ENCODE data around the gene ADH4. TPM values are rescaled to one million over a fixed set of nuclear protein-coding genes. Genes with fewer than 3 reads are reported as not detected.

Gene ADH4
- total and polyA plus RNA-seq, 2 of the 4 experiments (the other 2 are of a cell fraction): not detected

DNA sequence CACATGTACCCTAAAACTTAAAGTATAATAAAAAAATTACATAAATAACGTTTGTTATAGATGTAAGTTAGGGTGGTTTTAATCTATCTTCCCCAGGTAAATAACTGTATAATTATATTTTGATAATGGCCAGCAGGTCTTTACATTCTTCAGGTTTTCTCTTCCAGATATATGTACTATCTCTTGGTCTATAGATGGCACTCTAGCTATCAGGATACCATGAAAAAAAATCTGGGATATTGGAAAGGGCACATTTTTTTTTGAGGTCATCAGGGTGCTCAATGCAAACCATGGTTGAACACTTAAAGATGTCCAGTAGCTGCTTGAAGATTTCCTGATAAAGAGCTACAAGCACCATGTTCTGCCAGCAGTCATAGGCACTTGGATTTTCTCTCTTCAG lies 15.6 kb upstream of the ADH4 start:
- H2AFZ ChIP-seq (replicated peaks; ENCODE audit: low read length, poor library complexity): no peak overlapping the region

More for the DNA sequence above, 15.6 kb upstream of the ADH4 start:
- no peak overlapping the region for H3K14ac ChIP-seq (replicated peaks; ENCODE audit: low read depth, low read length)
- no peak overlapping the region for H2BK5ac ChIP-seq (ENCODE audit: low read depth, low read length, poor library complexity, severe bottlenecking)
- WGBS, 2 experiments (ENCODE audit: extremely low coverage in 2 of 2, insufficient read length in 1 of 2): no CpG with 5 or more reads among the region's 1 CpG
- in situ Hi-C loops (cut with MboI; ENCODE audit: low sequenced_read_pairs) (no loop called here), dilution Hi-C loops (cut with HindIII; ENCODE audit: low sequenced_read_pairs, unreplicated experiment) (no loop called here), intact Hi-C loops (cut with micrococcal nuclease) (loop anchor here (1.0 kb wide), 1 partner anchor 246 kb away; no protein-coding TSS in a partner anchor)
- H3K56ac ChIP-seq (ENCODE audit: extremely low read depth, insufficient read depth, low read length): no peak overlapping the region
- H3K4me1 ChIP-seq (ENCODE audit: control insufficient read depth, insufficient read depth, low read length): peaks cover 2% of the 10 kb centered on the region; the same call in 1 of the 2 replicates
- no peak overlapping the region for H4K91ac ChIP-seq (ENCODE audit: insufficient read depth, low read depth, low read length)
- H3K18ac ChIP-seq (ENCODE audit: low read depth, low read length): no peak overlapping the region
- no peak overlapping the region for H3K9ac ChIP-seq (ENCODE audit: low read depth, low read length)
- H3K4me2 ChIP-seq (ENCODE audit: low read depth, low read length): no peak overlapping the region
- POLR2A ChIA-PET (ENCODE audit: unreplicated experiment): no interaction called here
- no peak overlapping the region for H3K23ac ChIP-seq (ENCODE audit: low read depth, low read length)
- no peak overlapping the region for H3K4me3 ChIP-seq (ENCODE audit: insufficient read depth, low read depth, low read length)
- peak; percentile 27; the same call in 1 of the 2 replicates for ATAC-seq (ENCODE audit: low read depth)
- H3K79me1 ChIP-seq (ENCODE audit: low read depth in 1 of 2, low read length in 2 of 2): no peaks in the 10 kb centered on the region
- no peak overlapping the region for H4K5ac ChIP-seq (ENCODE audit: low read depth, low read length)
- no peaks in the 10 kb centered on the region for H3K36me3 ChIP-seq (ENCODE audit: control insufficient read depth, insufficient read depth, low read length)
- TF ChIP-seq CTCF (conservative IDR thresholded peaks at IDR 0.05; ENCODE audit: low read depth, low read length) (0 out of 2 replicates have a peak, but pooled peaks have one; percentile 17), RAD21 (IDR thresholded peaks at IDR 0.05; ENCODE audit: low read length) (peak; percentile 4; the same call in 1 of the 2 replicates), CEBPB (IDR thresholded peaks at IDR 0.05; ENCODE audit: low read depth, low read length) (no peak)
- no peaks in the 10 kb centered on the region for H4K20me1 ChIP-seq (ENCODE audit: insufficient read depth, low read length)
- H2AK9ac ChIP-seq (replicated peaks; ENCODE audit: low read depth, low read length, poor library complexity): no peak overlapping the region
- no peak overlapping the region for H2BK120ac ChIP-seq (ENCODE audit: low read depth, low read length)
- H4K8ac ChIP-seq (ENCODE audit: low read depth in 2 of 2, low read length in 2 of 2): no peak overlapping the region
- no peak overlapping the region for H2AK5ac ChIP-seq (ENCODE audit: low read depth, low read length)
- DNase-seq: no peak
- BruUV-seq (replicated peaks): no TSS peak
- CTCF ChIA-PET: interaction anchor here (1.0 kb wide), 1 partner anchor 11 kb away, joined by 3 read pairs; no protein-coding TSS in a partner anchor
- no peaks in the 10 kb centered on the region for H3K27me3 ChIP-seq (ENCODE audit: control insufficient read depth, insufficient read depth, low read length)
- no peak overlapping the region for H2BK20ac ChIP-seq (ENCODE audit: low read depth, low read length)
- H3K27ac ChIP-seq (ENCODE audit: insufficient read depth, low read length): no peak overlapping the region
- H3K9me3 ChIP-seq (ENCODE audit: control insufficient read depth, insufficient read depth, low read length): no peaks in the 10 kb centered on the region
- H3K4ac ChIP-seq (ENCODE audit: low read depth, low read length): no peak overlapping the region
- H3K9me1 ChIP-seq (ENCODE audit: insufficient read depth, low read length): peaks cover 3% of the 10 kb centered on the region; the same call in 1 of the 2 replicates
- no peak overlapping the region for H2BK15ac ChIP-seq (ENCODE audit: low read depth, low read length)

Data from IMR-90 (cell line).